ENCODE measurements around the gene ITIH2.
"Not testable (repeated sequence)": the region's sequence is repeated elsewhere in the genome, so short reads cannot be mapped to it uniquely, and the experiment has no call there.

Gene ITIH2, protein sequence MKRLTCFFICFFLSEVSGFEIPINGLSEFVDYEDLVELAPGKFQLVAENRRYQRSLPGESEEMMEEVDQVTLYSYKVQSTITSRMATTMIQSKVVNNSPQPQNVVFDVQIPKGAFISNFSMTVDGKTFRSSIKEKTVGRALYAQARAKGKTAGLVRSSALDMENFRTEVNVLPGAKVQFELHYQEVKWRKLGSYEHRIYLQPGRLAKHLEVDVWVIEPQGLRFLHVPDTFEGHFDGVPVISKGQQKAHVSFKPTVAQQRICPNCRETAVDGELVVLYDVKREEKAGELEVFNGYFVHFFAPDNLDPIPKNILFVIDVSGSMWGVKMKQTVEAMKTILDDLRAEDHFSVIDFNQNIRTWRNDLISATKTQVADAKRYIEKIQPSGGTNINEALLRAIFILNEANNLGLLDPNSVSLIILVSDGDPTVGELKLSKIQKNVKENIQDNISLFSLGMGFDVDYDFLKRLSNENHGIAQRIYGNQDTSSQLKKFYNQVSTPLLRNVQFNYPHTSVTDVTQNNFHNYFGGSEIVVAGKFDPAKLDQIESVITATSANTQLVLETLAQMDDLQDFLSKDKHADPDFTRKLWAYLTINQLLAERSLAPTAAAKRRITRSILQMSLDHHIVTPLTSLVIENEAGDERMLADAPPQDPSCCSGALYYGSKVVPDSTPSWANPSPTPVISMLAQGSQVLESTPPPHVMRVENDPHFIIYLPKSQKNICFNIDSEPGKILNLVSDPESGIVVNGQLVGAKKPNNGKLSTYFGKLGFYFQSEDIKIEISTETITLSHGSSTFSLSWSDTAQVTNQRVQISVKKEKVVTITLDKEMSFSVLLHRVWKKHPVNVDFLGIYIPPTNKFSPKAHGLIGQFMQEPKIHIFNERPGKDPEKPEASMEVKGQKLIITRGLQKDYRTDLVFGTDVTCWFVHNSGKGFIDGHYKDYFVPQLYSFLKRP

DNA sequence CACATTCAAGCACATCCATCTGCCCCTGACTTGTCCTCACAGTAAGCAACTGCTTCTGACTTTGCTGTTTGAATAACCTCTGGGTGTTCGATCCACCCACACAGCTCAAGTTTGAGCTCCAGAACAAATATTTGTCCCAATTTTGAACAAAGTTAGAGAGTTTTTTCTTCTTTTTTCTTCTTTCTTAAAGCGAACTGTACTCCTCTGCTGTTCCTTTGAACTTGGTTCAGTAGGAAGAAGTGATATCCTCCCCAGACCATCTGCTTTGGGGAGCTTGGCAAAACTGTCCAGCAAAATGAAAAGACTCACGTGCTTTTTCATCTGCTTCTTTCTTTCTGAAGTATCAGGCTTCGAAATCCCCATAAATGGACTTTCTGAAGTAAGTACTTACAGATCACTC is at the start of gene ITIH2:
TSS of gene ITIH2 (plus strand) at position 177 of the 400 bp plus-strand sequence. CDS start at position 296, 119 bp downstream.
- no peak for DNase-seq (ENCODE audit: low read depth in 3 of 3, low spot score in 1 of 3)

DNA sequence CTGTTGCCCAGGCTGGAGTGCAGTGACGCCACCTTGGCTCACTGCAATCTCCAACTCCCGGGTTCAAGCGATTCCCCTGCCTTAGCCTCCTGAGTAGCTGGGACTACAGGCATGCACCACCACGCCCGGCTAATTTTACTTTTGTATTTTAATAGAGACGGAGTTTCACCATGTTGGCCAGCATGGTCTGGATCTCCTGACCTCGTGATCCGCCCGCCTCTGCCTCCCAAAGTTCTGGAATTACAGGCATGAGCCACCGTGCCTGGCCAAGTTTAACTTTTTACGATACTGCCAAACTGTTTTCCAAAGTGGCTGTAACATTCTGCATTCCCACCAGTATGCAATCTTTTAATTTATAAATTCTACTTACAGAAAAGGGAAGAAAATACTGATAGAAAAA is 46.0 kb upstream of the ITIH2 start:
- DNase-seq (ENCODE audit: low read depth in 3 of 3, low spot score in 1 of 3), result not testable (repeated sequence)

DNA sequence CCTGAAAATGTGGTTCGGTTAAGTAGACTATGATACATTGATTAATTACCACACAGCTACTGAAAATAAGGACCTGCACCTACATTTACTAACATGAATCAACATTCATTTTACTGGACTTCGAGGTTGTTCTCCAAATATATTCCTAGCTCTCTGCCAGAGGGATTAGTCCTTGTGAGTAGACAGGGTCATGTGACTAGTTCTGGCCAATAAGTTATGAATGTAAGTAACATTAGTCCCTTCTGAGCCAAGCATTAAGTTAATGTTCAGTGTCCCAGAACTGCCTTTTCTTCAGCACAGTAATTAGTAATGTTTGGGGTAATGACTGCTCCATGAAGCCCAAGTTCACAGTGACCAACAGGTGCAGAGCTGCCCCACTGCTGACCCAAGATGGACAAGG is 45.6 kb upstream of the ITIH2 start:
- no peak for DNase-seq (ENCODE audit: low read depth in 3 of 3, low spot score in 1 of 3)

DNA sequence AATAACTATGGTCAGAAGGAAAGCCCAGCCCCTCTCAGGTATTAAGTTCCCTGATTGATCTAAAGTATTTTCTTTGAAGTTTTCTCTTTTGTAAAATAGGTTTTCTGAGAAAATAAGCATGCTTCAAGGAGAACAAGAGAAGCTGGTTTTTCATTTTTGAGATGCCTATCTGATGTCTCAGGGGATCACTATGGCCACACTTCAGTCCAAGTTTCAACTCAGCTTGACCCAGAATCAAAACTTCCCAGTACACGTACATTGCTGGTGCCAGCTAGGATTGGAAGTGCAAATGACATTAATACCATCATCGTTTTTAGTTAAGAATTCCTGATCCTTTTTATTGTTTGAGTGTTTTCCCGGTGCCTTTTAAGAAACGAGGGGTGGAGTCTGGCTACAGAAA is 43.6 kb upstream of the ITIH2 start:
- DNase-seq (ENCODE audit: low read depth in 3 of 3, low spot score in 1 of 3), result no peak

DNA sequence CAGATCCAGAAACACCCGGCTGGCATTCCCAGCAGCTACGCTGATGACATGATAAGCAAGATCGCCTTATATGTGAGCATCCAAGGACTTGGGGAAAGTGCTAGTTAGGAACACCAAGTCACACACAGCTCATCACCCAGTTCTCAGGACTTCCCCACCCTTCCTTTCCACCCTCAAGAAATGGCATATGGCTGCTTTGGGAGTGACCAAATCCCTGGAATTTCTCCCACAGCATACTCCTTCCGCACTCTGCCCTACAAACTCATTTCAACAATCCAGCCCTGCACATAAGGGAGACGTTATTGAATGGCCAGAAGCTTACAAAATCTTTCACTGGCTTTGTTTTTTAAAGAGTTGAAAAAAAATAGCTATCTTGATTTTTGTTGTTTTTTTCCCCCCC is 40.6 kb upstream of the ITIH2 start:
- no peak for DNase-seq (ENCODE audit: low read depth in 3 of 3, low spot score in 1 of 3)

DNA sequence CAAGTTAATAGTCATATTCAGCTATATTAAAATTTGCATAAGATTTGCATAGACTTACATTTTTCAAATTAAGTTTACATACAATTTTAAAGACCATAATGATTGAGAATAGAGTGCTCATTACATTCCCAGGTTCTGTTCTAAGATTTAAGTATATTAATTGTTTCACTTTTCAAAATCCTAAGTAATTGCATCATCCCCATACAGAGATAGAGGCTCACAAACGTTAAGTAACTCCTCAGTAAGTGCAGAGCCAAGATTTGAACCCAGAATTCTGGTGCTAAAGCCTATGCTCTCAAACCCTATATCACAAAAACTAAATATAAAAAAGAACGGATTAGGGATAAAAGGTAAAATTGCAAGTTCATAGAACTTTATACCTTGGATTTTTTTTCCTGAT is 38.4 kb upstream of the ITIH2 start:
- no peak for DNase-seq (ENCODE audit: low read depth in 3 of 3, low spot score in 1 of 3)

DNA sequence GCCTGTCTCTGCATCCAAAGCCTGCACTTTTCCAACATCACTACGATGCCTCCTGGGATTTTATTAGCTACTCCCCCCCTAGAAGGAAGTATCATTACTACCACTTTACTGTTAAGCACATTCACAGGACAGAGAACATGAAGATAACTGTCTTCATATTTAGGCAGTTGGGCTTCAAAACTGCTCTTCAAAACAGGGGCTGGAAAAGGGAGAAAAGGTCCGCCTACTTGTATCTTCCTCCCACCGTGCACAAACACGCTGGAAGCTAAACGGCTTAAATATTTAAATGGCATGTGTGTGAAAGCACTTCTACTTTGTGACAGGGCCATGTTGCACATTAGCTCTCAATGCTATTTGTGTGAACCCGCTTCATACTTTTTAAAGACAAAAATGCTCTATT is 37.3 kb upstream of the ITIH2 start:
- DNase-seq (ENCODE audit: low read depth in 3 of 3, low spot score in 1 of 3), result no peak

DNA sequence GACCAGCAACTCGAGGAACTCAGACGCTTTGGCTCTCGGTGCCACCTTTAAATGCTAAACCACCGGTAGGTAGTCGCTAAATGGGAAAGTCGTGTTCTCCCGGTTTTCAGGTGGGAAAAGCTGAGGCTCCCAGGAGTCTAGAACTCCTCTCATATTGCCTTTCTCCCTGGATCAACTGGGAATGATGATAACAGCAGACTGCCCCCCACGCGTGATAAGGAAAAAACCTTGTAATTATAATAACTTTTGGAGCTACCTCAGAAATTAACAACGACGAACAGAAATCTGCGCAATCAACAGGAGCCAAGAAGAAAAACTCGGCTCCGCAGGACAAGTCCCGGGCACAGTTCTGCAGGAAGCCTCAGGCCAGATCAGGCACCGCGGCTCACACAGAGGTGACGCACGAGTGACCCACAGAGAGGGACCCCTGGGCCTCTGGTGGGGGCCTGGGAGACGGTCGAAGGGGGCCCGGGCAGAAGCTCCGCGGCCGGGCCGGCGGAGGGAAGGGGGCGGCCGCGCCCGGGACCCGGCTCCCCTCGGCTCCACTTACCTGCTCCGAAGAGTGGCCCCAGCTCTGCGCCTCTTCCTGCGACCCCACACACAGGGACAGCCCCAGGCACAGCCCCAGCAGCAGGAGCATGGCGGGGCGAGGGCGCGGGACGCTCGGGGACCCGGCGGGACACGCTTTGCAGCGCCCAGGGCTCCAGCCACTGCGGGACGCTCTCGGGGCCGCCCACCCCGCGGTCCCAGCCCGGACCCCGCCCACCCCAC is 36.7 kb upstream of the ITIH2 start, which contains the start of gene ITIH5:
TSS of gene ITIH5 (minus strand) at position 714 of the 771 bp plus-strand sequence. CDS start at position 640, 74 bp downstream.
- DNase-seq (ENCODE audit: low read depth in 3 of 3, low spot score in 1 of 3), result no peak

DNA sequence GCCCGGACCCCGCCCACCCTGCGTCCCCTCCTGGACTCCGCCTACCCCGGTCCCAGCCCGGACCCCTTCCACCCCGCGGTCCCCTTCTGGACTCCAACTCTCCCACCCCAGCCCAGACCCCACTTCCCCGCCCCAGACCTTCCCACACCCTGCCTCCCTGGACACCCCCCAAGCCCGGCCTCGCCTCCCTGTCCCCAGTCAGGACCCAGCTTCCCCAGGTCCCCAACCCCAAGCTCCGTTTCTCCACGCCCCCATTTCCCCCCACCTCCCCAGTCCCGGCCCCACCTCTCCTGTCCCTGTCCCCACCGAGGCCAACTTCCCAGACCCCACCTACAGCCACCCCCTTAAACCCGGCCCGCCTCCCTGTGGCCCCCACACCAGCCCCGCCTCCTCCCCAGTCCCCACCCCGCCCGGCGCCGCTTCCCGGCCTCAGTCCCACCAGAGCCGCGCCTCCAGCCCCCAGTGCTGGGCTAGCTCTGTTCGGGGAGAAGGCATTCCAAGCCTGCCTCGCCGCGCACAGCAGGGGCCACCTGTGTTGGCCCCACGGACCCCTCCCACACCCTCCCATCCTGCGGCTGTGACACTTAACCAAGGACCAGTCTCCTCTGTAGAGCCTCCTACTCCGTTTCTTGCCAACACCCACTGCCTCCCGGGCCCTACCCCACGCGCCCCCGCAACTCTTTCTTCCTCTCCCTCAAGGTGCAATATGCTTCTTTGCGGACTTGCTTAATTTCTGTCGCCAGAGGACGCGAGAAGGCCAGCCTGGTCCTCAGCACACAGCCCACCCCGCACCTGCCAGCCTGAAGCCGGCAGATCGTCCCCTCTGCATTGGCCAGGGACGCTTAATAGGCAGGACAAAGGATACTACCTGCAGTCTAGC is 35.6 kb upstream of the ITIH2 start:
- DNase-seq (ENCODE audit: low read depth in 3 of 3, low spot score in 1 of 3), result no peak

DNA sequence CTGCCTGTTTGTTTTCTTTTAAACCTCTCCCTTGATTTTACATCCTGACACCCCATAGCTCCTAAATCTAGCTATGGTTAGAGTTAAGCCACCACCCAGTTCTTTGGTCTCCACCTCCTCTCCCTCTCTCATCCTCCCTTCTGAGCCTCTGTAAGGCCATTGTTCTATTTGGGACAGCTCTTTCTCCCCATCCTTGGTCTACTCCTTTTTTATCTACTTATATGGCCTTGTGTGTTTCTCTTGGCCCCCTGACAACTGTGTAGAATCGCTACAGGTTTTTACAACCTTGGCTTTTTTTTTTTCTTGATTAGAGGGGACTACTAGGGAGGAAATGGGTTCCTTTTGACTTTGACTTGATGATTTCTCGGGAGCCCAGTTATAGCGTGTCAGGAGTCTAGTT is 33.0 kb upstream of the ITIH2 start:
- DNase-seq (ENCODE audit: low read depth in 3 of 3, low spot score in 1 of 3), result no peak

DNA sequence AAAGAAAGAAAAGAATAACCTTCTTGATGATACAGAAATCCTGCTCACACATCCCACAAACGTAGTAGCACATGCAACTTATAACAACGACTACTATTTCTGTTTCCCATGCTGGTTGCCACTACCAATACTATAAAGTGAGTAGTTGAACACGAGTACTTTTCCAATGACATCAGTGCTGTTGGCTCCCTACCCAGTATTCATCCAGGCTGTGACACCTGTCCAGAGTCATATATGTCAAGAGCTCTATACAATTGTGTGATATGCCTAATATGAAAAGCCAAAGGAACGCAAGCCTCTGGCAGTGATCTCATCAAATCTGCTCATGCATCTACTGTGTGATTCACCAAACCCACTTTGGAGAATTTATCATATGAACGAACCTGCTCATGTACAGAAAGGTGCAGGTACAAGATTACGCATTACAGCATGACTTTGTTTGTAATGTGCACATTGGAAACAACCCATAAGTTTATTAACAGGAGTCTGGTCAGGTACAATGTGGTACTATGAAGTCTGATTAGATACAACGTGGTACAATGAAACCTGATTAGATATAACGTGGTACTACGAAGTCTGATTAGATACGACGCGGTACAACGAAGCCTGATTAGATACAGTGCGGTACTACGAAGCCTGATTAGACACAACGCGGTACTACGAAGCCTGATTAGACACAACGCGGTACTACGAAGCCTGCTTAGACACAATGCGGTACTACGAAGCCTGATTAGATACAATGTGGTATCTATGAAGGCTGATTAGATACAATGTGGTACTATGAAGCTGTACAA is 30.6 kb upstream of the ITIH2 start:
- DNase-seq (ENCODE audit: low read depth in 3 of 3, low spot score in 1 of 3), result no peak

DNA sequence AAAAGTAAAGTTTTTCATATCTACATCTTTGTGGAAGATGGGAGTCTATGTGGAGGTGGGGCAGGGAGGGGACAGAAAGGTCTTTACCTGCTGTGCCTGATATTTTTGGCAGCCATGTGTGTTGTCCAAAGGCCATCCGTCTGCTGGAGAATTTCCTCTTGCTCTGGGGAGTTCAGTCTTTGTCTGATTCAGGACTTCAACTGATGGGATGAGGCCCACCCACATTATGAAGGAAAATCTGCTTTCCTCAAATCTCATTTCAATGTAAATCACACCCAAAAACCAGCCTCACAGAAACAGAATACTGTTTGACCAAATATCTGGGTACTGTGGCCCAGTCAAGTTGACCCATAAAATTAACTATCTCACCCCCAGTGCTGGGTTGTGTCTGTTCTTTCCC is 23.9 kb upstream of the ITIH2 start:
- no peak for DNase-seq (ENCODE audit: low read depth in 3 of 3, low spot score in 1 of 3)

DNA sequence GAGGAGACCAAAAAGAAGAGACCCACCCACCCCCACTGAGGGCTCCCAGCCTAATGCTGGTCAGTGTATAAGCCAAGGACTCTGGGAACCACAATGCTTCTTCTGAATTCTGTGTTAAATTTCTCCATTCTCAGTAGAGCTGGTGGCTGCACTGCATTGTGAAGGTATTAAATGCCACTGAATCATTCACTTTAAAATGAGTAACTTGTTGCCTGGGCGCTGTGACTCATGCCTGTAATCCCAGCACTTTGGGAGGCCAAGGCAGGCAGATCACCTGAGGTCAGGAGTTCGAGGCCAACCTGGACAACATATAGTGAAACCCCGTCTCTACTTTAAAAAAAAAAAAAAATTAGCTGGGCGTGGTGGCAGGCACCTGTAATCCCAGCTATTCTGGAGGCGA is 23.0 kb upstream of the ITIH2 start:
- DNase-seq (ENCODE audit: low read depth in 3 of 3, low spot score in 1 of 3), result not testable (repeated sequence)

DNA sequence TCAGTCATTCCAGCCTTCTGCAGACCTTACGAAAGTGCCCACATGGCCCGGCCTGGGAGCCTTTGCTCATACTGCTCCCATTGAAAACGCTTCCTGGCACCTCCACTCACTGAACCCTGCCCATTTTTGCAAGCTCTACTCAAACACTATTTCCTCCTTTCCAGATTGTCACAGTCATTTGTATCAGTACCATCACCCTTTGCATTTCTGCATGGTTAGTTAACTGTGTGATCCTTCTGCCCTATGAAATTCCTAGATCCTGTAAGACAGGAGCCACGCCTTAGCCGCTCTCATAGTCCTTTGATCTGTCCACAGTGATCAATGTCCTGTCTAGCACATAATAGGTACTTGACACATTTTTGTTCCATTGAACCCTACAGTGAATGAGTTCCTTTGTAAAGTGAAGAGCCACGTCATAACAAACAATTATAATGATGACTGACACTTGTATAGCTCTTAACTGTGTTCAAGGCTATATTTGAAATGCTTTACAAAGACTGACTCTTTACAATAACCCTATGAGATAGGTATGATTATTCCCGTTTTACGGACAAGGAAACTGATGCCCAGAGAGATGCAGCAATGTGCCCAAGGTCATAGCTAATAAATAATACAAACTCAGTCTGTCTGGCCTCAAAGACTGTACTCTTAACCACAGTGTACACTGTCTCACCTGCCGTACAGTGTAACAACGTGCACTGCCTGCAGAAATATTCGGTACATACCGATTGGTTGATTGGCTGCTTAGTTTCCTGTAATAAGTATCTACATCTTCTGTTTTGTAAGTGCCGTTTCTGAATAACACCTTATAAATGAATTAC is 16.6 kb upstream of the ITIH2 start:
- no peak for DNase-seq (ENCODE audit: low read depth in 3 of 3, low spot score in 1 of 3)

DNA sequence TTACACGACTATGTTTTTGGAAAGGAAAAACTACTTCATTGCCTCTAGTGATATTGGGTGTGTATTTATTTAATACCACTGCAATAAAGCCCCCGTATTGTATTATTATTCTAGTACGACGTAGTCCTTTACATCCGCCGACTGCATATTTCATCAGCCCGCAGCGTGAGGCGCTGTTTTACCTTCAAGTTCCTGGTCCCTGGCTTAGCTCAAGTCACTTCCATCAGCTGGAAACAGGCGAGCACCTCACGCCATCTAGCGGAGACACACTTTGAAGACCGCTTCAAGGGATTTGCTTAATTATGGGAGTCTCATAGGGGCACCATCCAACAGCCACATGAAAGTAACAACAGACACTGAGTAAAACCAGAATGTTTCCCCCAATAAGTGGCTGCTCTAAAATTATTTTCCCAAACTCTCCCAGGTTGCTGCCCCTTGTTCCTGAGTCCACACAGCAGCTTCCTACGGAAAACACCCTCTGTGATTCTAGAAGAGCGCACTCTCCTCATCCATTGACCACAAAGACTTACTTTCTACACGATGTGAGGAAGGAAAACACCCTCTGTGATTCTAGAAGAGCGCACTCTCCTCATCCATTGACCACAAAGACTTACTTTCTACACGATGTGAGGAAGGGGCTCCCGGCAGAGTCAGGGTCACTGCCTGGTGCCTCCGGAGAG is 15.7 kb upstream of the ITIH2 start:
- DNase-seq (ENCODE audit: low read depth in 3 of 3, low spot score in 1 of 3), result peak; percentile 40 to 41 (median 40)

DNA sequence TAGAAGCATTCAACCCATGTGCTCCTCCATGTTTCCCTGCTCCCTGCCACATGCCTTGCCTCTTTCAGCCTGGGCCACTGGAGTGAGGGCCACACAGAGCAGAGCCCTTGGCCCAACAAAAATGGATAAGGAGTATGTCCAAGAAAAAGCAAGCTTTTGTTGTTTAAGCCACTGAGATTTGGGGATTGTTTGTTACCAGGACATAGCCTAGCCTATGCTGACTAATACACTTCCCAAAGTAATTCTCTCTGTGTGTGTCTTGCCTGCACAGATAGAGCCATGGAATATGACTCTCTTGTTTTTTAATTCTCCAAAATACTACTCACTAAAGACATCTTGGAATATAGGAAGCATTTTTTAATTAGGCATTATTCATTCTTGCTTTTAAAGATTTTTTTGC is 13.5 kb upstream of the ITIH2 start:
- DNase-seq (ENCODE audit: low read depth in 3 of 3, low spot score in 1 of 3), result no peak

DNA sequence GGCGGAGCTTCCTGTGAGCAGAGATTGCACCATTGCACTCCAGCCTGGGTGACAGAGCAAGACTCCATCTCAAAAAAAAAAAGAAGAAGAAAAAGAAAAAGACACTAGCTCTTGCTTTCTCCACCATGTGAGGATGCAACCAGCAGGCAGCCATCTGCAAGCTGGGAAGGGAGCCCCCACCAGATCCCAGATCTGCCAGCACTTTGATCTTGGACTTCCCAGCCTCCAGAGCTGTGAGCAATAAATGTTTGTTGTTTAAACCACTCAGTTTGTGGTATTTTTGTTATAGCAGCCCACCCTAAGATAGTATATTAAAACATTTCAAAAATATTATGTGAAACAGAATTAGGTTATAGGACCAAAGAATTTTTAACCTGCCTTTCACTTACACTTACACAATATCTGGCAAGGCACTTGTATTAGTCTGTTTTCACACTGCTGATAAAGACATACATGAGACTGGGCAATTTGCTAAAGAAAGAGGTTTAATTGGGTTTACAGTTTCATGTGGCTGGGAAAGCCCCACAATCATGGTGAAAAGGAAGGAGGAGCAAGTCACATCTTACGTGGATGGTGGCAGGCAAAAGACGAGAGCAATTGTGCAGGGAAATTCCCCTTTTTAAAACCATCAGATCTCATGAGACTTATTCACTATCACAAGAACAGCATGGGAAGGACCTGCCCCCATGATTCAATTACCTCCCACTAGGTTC is 12.1 kb upstream of the ITIH2 start:
- not testable (repeated sequence) for DNase-seq (ENCODE audit: low read depth in 3 of 3, low spot score in 1 of 3)
